IPS-NIHi11 (cell line): ENCODE results near the gene HAGHL.
"Not testable (repeated sequence)": the region's sequence is repeated elsewhere in the genome, so short reads cannot be mapped to it uniquely, and the experiment has no call there.

Experiments used
- DNase-seq: peaks from one replicate; pipeline ENCODE4 v3.0.0; 2012; ENCODE audit warnings: mixed read lengths, low spot score

The HAGHL gene

DNA sequence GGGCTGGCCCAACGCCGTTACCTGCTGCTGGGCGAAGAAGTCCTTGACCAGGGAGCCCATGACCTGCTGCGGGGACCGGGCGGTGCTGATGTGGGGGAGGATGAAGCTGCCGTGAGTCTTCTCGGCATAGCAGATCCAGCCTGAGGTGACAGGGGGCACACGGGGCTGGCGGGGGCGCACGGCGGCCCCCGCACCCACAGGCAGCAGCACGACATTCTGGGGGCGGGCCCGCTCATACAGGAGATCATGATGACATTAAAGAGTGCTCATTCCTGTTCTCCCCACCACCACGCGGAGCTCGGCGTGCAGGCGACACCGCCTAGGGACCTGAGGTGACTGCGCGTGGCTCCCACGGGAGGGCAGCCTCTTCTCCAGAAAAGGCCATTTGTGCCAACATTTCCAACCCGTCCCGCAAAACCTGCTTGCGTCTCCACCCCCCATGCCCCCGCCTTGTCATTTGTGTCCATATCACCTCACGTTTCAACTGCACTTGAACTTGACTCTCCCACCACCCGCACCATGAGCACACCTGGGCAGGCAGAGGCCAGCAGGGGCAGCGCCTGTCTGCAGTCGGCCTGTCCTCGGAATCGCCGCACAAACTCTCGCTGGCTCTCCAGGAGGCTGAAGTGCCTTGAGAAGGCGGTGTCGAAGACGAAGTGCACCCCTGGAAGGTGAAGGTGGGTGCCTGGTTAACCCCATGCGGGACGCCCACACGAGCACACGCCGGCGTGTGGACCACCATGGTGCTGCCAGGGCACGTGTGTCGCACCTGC lies 7.5 kb downstream of the HAGHL start:
- no peak for DNase-seq

DNA sequence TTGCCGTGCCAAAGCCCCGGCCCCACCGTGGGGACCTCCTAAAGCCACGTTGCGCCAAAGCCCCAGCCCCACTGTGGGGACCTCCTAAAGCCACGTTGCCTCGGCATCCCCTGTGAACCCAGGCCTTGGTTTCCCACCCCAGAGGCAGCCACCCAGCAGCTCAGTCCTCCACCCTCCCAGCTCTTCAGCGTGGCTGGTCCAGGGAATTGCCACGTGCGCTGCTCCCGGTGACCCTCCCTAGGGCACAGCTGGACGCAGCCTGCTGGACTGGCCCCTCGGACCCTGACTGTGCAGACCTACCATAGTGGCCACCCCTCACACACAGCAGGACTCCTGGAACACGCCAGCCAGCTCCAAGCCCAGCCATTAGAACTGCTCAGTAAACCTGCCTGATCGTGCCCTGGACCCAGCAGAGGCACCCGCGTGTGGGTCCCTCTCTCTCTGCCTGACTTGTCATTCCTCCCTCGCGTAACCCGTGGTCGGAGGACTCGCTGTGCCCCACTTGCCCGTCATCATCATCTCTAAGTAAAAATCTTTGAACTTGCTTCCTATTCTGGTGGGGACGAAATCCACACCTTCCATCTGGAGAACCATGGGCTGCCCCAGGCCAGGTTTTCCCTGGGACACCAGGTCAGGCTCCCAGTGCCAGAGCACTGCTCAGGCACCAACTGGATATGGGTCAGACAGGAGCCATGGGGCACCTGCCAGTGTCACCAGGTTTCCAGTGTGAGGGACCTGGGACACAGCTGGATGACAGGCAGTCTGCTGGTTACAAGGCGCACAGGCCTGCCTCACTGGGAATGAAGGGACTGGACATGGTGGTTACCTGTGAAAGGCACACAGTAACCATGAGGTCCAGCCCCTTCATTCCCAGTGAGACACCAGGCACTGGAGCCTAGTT lies 8.3 kb downstream of the HAGHL start:
- no peak for DNase-seq

DNA sequence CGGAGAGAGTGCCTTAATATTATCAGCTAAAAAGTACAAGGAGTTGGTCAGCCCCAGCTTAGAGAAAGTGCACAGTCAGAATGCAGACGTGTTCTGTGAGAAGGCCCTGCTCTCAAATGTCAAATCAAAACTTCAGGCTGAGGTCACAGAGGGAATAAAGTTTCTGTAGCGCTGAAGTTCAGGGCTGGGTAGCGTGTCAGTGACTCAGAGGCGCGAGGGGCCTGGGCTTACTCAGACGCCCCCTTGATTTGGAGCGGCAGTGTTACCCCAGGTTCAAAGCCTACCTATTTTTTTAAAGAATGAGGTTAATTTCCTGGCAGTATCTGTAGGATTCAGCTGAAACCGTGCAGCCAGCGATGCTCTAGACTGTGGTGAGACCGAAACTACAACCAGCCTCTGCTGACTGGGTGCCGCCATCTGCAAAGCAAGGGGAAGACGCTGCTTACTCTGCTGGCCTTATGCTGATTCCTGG lies 9.1 kb downstream of the HAGHL start:
- no peak for DNase-seq

DNA sequence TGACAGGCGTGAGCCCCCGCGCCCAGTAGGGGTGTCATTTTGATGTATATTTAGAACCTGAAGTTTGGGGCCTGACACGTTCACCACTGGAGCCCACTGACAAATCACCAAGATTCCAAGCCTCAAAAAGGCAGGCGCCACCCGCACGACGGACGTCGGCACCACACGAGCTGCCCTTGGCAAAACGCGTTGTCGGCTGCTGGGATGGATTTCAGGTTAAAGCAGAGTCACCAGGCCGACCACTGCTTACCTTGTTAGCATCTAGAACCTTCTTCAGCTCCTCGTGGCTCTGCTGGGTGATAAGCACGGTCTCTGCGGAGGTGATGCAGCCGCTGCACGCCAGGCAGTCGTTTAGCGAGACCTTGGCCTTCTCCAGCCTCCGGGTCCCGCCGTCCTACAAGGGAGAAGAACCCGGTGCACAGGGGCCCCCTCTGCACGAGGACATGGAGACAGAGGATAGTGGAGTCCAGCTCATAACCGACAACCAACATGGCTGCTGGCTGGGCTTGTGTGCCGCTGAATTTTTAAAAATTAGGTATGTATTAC lies 10.1 kb downstream of the HAGHL start:
- DNase-seq: no peak

DNA sequence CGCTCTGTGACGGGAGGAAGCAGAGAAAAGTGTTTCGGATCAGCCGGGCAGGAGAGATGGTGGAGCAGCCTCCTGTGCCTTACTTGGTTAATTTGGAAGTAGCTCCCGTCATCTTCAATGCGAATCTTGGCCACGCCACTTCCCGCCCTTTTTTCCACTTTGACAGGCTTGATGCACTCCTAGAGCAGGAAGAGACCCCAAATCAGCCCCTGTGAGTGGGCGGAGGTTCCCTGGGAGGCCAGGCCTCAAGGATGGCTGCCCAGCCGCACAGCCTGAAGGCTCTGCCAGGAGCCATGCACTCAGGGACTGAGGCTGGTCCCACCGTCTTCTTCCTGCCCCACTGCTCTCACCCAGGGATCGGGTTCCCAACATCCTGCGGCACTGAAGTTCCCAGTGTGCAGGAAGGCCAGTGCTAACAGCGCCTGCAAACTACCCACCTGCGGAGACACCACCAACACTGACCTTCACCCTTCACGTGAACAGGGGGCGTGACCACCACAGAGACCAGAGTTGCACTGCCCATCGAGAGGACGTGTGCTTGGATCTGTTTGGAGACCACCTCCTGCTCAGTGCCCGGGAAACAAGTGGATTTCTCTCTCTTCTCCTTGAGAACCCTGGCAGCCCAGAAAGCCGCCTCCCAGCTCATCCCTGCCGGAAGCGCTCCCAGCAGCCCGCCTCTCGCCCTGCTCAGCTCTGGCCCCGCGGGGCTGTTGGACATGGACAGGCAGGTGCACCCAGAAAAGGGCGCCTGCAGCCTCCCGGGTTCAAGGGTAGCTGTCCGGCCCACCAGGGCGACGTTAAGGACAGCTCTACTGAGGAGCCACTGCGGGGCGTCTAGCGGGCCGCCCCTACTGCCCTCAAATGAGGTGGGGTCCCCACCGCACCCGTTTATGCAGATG lies 12.9 kb downstream of the HAGHL start:
- no peak for DNase-seq

DNA sequence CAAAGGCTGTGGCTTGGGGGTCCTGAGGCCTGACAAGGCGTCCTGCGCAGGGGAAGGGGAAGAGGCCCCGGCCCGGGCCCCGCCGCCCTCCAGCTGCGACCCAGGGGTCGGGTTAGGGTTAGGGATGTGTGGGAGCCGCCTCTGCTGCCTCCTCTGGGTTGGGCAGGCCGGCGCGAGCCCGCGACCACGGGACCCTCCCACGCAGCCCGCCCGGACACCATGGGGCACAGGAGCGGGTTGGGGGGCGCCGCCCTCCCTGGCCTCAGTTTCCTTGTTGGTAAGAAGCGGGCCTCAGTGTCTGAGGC lies 13.5 kb downstream of the HAGHL start:
- DNase-seq: no peak

DNA sequence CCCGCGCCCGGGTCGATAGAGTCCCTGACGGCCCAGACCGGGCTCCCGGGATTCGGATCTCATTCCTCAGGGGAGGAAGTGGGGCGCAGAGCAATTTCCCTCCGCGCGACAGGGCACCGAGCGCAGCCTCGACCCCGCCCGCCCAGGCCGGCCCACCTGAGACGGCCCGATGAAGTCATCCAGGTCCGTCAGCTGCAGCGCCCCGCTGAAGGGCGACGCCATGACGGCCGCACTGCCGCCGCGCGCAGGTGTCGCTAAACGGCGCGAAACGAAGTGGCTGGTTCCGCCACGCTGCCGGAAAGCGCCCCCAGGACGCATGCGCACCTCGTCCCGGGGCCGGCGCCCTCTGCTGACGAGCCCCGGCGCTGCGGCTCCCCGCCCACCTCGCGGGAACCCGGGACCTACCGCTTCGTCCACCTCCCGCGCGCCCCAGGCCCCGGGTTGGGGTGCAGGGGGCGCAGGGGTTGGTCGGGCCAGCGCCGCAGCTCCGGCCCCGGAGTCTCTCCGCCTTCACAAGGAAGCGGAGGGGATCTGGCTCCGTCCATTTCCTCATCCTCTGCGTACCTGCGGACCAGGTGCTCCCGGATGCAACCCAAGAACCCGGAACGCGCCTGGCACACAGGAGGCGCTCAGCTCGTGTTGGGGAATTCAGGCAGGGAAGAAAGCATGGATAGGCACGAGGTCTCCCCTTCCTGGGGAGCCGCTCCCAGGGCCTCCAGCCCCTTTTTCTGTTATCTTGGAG lies 14.0 kb downstream of the HAGHL start, which contains the start of gene CIAO3:
Gene CIAO3, minus strand, starts transcription at position 234 of the 742 bp plus-strand sequence. Its CDS starts 12 bp downstream, at position 222.
- peak; percentile 96 for DNase-seq

DNA sequence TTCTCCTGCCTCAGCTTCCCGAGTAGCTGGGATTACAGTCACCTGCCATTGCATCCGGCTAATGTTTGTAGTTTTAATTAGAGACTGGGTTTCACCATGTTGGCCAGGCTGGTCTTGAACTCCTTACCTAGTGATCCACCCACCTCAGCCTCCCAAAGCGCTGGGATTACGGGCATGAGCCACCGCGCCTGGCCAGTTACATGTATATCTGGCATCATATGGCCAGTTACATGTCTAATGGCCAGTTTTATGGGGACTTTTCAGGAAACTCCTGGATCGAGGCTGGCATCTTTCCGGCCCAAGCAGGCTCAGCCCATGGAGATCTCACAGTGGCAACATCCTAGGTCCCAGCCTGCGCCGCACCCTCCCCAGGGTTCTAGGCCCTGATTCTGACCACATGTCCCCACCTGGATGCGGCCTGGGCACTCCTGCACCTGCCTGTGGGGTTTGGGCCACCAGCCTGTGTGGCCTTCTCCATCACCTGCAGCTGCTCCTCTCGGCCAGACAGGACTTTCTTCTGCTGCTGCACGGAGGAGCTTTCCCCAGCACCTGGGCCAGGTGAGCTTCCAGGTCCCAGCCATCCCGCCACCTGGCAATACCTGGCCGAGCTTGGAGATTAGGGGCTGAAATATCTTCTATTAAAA lies 15.2 kb downstream of the HAGHL start:
- no peak for DNase-seq

DNA sequence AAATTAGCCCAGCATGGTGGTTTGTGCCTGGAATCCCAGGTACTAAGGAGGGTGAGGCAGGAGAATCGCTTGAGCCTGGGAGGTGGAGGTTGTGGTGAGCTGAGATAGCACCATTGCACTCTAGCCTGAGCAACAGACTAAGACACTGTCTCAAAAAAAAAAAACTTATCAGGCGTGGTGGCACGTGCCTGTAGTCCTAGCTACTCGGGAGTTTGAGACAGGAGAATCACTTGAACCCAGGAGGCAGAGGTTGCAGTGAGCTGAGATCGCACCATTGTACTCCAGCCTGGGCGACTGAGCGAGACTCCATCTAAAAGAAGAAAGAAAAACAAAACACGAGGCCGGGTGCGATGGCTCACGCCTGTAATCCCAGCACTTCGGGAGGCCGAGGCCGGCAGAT lies 16.0 kb downstream of the HAGHL start:
- not testable (repeated sequence) for DNase-seq

DNA sequence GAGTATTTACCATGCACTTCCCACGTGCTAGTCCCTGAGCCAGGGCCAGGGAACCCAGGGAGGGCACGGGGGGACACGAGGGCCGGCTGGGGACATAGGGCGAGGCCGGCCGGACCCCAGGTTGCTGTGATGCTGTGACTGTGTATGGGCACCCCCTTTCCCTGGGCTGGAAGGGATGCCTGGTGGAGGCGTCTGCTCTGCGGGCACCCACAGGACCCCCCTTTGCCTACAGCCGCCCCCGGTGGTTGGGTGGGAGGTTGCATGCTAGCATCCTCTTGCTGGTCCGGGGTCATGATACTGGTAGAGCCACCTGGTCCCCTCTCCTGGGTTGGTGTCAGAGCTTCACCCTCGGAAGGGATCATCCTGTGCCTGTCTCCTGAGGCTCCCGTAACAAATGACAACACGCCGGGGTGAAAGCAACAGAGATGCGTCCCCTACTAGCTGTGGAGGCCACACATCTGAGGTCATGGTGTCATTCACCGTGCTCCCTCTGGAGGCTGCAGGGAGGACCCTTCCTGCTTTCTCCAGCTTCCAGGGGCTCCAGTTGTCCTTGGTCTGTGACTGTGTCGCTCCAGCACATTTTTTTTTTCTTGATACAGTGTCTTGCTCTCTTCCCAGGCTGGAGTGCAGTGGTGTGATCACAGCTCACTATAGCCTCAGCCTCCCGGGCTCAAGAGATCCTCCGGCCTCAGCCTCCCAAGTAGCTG lies 17.0 kb downstream of the HAGHL start:
- no peak for DNase-seq

DNA sequence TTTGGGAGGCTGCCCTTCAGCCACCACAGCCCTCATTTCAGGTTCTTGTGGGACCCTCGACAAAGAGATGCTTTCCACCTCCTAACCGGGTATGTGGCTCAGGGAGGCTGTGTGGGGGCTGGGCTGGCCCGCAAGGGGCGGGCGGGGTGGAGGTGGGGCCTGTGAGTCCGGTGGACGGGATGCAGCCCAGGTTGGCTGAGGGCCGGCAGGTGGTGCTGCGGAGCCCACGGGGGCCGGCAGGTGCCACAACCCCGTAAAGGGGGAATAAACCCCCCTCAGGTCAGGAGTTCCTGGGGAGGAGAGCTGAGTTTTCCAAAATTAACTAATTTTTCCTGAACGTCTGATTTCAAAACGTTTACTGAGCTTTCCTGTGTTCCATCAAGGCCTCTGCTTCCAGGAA lies 18.8 kb downstream of the HAGHL start:
- DNase-seq: peak; percentile 95

DNA sequence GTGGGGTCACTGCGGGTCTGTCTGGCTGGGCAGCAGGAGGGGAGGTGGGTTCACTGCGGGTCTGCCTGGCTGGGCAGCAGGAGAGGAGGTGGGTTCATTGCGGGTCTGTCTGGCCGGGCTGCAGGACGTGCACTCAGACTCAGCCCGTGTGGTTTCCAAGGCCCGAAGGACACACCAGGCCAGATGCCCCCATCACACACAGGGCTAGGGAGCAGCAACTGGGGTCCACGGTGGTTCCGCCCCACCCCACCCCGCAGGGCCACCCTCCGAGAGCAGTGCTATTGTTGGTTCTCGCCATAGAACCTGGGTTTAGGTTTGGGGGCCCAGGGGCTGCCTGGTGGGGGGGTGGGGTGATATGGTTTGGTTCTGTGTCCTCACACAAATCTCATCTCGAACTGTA lies 19.7 kb downstream of the HAGHL start:
- DNase-seq: no peak

DNA sequence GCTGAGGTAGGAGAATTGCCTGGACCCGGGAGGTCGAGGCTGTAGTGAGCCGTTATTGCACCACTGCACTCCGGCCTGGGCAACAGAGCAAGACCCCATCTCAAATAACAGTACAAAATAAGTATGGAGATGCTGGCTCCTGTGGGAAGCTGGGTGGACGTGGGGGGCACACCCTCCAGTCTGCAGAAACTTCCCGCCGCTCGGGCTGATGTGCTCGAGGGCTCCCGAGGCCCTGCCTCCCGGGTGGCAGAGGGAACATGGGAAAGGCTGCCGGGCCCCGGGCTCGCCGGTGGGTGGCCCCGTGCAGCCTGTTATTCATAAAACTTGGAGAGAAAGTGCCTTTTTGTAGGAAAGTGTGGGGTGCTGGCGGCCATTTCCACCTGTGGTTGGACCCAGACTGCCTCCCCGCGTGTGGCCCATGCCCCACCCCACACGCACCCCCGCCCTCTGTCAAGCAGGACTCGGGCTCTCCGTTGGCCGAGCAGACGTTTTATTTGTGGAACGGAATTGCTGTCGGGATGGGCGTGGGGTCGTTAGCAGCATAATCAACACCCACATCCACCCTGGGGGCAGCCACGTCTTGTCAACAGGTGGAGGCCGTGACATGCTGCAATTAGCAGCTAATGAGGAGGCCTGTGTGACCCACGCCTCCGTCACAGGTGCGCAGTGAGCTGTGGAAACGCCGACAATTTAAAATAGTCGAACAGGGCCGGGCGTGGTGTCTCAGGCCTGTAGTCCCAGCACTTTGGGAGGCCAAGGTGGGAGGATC lies 21.3 kb downstream of the HAGHL start:
- DNase-seq: no peak

DNA sequence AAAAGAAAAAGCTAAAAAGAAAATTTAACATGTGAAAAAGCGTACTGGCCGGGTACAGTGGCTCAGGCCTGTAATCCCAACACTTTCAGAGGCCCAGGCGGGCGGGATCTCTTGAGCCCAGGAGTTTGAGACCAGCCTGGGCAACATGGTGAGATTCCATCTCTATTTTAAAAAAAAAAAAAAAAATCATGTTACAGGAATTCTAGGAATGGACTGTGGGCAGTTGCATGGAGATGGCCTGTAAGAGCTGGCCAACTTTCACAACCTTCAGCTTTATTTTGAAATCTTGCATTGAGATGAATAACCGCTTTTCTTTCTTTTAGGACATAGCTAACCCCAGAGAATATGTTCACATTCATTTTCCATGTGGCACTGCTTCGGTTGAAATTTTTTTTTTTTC lies 22.1 kb downstream of the HAGHL start:
- DNase-seq: no peak

DNA sequence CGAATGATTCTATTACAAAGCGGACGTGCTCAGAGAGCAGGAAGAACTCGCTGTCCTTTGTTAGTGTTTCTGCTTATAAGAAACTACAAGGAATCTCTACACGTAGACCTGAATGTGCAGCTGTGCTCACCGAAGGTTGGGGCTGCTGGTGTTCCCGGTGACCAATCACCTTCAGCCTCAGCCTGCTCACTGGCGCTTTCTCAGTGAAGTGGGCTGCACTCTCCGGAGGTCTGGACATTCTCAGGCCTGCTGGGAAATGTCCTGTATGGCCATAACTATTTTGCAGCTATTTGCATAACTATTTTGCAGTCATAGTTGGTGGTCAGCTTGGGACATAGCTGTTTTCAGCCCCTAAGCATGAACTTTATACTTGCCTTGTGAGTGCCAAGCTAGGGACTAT lies 23.6 kb downstream of the HAGHL start:
- DNase-seq: no peak

DNA sequence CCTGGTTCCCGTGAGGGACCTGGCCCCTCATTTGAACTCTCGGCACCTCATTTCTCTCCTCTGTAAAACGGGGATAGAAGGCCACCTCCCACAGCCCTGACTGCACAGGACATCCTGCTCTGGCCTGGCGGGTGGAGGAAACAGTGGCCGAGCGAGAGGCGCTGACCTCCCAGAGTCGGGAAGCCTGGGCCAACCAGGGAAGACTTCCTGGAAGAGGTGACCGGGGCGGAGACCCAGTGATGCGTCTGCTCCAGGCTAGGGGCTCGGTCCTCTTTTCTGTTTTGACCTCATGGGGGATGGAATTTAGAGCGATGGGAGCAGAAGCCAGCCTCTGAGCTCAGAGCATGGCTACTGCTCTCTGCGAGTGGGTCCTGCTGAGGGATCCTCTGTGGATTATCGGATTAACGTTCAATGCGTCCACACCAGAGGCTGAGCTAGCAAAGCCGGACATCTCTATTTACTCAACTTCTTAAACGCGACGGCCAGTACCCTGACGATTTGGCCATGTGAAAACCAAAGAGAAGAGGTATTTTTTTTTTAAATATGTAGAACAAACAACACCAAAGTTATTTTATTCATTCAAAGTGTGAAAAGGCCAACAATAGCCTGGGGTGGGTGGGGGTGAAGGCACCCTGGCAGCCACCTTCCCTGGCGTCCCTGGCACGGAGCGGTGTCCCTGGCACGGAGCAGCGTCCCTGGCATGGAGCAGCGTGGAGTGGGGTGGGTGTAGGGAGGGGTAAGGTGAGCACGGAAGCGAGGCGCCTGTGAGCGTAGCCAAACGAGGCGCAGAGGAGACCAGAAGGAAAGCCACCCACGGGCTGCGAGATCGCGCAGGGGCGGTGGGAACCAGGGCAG lies 24.5 kb downstream of the HAGHL start:
- no peak for DNase-seq

DNA sequence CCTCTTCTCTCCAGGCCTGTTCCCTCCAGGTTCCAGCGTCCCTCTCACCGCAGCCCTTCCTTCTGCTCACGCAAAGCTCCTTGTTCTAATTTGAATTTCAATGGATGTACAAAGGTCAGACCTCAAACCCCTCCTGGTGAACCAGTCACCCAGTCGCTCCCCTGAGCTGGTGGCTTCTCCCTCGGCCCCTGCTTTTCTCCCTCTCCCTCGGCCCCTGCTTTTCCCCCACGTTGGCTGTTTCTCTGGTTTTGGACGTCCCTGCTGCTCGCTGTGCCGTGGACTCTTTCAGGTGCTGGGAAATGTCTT lies 25.1 kb downstream of the HAGHL start:
- DNase-seq: no peak

DNA sequence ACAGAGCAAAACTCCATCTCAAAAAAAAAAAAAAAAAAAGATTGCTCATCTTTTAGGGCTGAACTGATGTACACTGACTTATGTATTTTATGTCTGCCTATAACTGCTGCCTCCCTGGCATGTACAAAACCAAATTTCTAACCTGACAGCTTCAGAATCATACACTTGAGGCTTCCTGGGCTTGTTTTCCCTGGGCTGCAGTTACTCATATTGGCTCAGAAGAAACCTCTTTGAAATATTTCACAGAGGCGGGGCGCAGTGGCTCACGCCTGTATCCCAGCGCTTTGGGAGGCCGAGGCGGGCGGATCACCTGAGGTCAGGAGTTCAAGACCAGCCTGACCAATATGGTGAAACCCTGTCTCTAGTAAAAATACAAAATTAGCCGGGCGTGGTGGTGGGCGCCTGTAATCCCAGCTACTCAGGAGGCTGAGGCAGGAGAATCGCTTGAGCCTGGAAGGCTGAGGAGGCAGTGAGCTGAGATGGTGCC lies 27.3 kb downstream of the HAGHL start:
- DNase-seq: not testable (repeated sequence)
